WTC11 (cell line): ENCODE measurements around the gene MRC2. TPM values are rescaled to one million over a fixed set of nuclear protein-coding genes. Genes with fewer than 3 reads are reported as not detected.

ENCODE experiments used
- ATAC-seq: fragments of 200-7000 bp; cut with Tn5 transposase; 2 replicates; pipeline ENCODE4 v1.10.0; 2021; ENCODE audit warnings: mild to moderate bottlenecking, moderate library complexity
- CTCF ChIA-PET: fragments of 300-600 bp; sonication (Branson Sonifier 250); formaldehyde crosslinking; loops from one replicate; lab custom pipeline; 2021; ENCODE audit warnings: antibody characterized with exemption; lab: Charles Lee
- POLR2A ChIA-PET: fragments of 350-600 bp; sonication (Branson Sonifier 250); formaldehyde crosslinking; loops from one replicate; lab custom pipeline; 2021; ENCODE audit warnings: antibody characterized with exemption; lab: Charles Lee
- DNase-seq: peaks from one replicate; pipeline ENCODE4 v3.0.0; 2021; ENCODE audit warnings: low spot score
- H3K27ac Mint-ChIP-seq: 2 replicates; pipeline ENCODE4 v1.8.0; 2021; ENCODE audit warnings: mixed read lengths
- H3K27me3 Mint-ChIP-seq: 2 replicates; pipeline ENCODE4 v1.8.0; 2021; ENCODE audit warnings: low read depth, mild to moderate bottlenecking, moderate library complexity, mixed read lengths
- H3K36me3 Mint-ChIP-seq: 2 replicates; pipeline ENCODE4 v1.8.0; 2021; ENCODE audit warnings: mixed read lengths
- H3K4me1 Mint-ChIP-seq: 2 replicates; pipeline ENCODE4 v1.8.0; 2022; ENCODE audit warnings: mixed read lengths
- H3K4me3 Mint-ChIP-seq: 2 replicates; pipeline ENCODE4 v1.8.0; 2021; ENCODE audit warnings: mild to moderate bottlenecking, moderate library complexity, mixed read lengths
- H3K9me3 Mint-ChIP-seq: 2 replicates; pipeline ENCODE4 v1.8.0; 2021; ENCODE audit warnings: mixed read lengths
- ATF6 ChIP-seq: sonication (generic); formaldehyde crosslinking; IDR thresholded peaks from 2 replicates; pipeline ENCODE4 v1.8.1; 2023; ENCODE audit warnings: mild to moderate bottlenecking, missing genetic modification reagents
- E2F1 ChIP-seq: sonication (generic); formaldehyde crosslinking; IDR thresholded peaks from 2 replicates; pipeline ENCODE4 v1.8.0; 2022; ENCODE audit warnings: mild to moderate bottlenecking, missing genetic modification reagents
- ERG ChIP-seq: fragments of 250-450 bp; sonication (Bioruptor Pico); IDR thresholded peaks from 2 replicates; pipeline ENCODE4 v1.8.0; 2021; ENCODE audit warnings: mild to moderate bottlenecking
- GRHL2 ChIP-seq: fragments of 250-450 bp; sonication (Bioruptor Pico); IDR thresholded peaks from 2 replicates; pipeline ENCODE4 v1.8.0; 2022; ENCODE audit warnings: mild to moderate bottlenecking, moderate library complexity; ENCODE audit not compliant: insufficient replicate concordance, severe bottlenecking
- GTF2I ChIP-seq: fragments of 250-450 bp; sonication (Bioruptor Pico); conservative IDR thresholded peaks from 2 replicates; pipeline ENCODE4 v1.4.0; 2021; ENCODE audit warnings: mild to moderate bottlenecking
- HMGXB4 ChIP-seq: sonication (generic); formaldehyde crosslinking; IDR thresholded peaks from 2 replicates; pipeline ENCODE4 v1.8.1; 2023; ENCODE audit warnings: mild to moderate bottlenecking, moderate library complexity, missing genetic modification reagents
- IRF2 ChIP-seq: sonication (generic); formaldehyde crosslinking; IDR thresholded peaks from 2 replicates; pipeline ENCODE4 v1.8.0; 2022; ENCODE audit warnings: low read depth, missing genetic modification reagents, borderline replicate concordance
- KAT7 ChIP-seq: sonication (generic); formaldehyde crosslinking; IDR thresholded peaks from 2 replicates; pipeline ENCODE4 v1.8.1; 2023; ENCODE audit warnings: missing genetic modification reagents, mild to moderate bottlenecking, borderline replicate concordance
- NFATC4 ChIP-seq: fragments of 250-450 bp; sonication (Bioruptor Pico); IDR thresholded peaks from 2 replicates; pipeline ENCODE4 v1.9.0; 2021; ENCODE audit warnings: mild to moderate bottlenecking
- NFYB ChIP-seq: sonication (generic); formaldehyde crosslinking; conservative IDR thresholded peaks from 2 replicates; pipeline ENCODE4 v1.8.0; 2022; ENCODE audit warnings: low read depth, missing genetic modification reagents
- NR2C2 ChIP-seq: sonication (generic); formaldehyde crosslinking; IDR thresholded peaks from 2 replicates; pipeline ENCODE4 v1.8.0; 2022; ENCODE audit warnings: mild to moderate bottlenecking, missing genetic modification reagents
- OVOL2 ChIP-seq: fragments of 250-450 bp; sonication (Bioruptor Pico); IDR thresholded peaks from 2 replicates; pipeline ENCODE4 v1.9.0; 2021; ENCODE audit warnings: mild to moderate bottlenecking, borderline replicate concordance
- SMAD3 ChIP-seq: sonication (generic); formaldehyde crosslinking; IDR thresholded peaks from 2 replicates; pipeline ENCODE4 v1.8.0; 2022; ENCODE audit warnings: missing genetic modification reagents, mild to moderate bottlenecking, borderline replicate concordance
- TEAD1 ChIP-seq: sonication (generic); formaldehyde crosslinking; IDR thresholded peaks from 2 replicates; pipeline ENCODE4 v1.8.0; 2022; ENCODE audit warnings: mild to moderate bottlenecking, missing genetic modification reagents
- ZBTB21 ChIP-seq: sonication (generic); formaldehyde crosslinking; IDR thresholded peaks from 2 replicates; pipeline ENCODE4 v1.8.1; 2023; ENCODE audit warnings: mild to moderate bottlenecking, missing genetic modification reagents, borderline replicate concordance
- ZNF263 ChIP-seq: sonication (generic); formaldehyde crosslinking; IDR thresholded peaks from 2 replicates; pipeline ENCODE4 v1.8.1; 2022; ENCODE audit warnings: low read depth, mild to moderate bottlenecking, moderate library complexity, missing genetic modification reagents
- ZNF317 ChIP-seq: sonication (generic); formaldehyde crosslinking; IDR thresholded peaks from 2 replicates; pipeline ENCODE4 v1.8.1; 2023; ENCODE audit warnings: low read depth, mild to moderate bottlenecking, moderate library complexity, missing genetic modification reagents, borderline replicate concordance
- total RNA-seq: library from RNA; stranded (reverse); gene quantifications from 3 replicates; pipeline ENCODE4 v1.2.3, GENCODE V29; 2021
- TF ChIP-seq, protein P1 (sequence below): sonication (generic); formaldehyde crosslinking; IDR thresholded peaks from 2 replicates; pipeline ENCODE4 v1.8.1; 2022; ENCODE audit warnings: mild to moderate bottlenecking, moderate library complexity, missing genetic modification reagents
- TF ChIP-seq, protein P2 (sequence below): sonication (generic); formaldehyde crosslinking; IDR thresholded peaks from 2 replicates; pipeline ENCODE4 v1.8.1; 2023; ENCODE audit warnings: mild to moderate bottlenecking, missing genetic modification reagents, moderate library complexity
- TF ChIP-seq, protein P3 (sequence below): sonication (generic); formaldehyde crosslinking; conservative IDR thresholded peaks from 2 replicates; pipeline ENCODE4 v1.8.1; 2022; ENCODE audit warnings: mild to moderate bottlenecking, missing genetic modification reagents

The MRC2 gene
- total RNA-seq, 1 experiment from 2014 or later = 35.3 TPM

DNA sequence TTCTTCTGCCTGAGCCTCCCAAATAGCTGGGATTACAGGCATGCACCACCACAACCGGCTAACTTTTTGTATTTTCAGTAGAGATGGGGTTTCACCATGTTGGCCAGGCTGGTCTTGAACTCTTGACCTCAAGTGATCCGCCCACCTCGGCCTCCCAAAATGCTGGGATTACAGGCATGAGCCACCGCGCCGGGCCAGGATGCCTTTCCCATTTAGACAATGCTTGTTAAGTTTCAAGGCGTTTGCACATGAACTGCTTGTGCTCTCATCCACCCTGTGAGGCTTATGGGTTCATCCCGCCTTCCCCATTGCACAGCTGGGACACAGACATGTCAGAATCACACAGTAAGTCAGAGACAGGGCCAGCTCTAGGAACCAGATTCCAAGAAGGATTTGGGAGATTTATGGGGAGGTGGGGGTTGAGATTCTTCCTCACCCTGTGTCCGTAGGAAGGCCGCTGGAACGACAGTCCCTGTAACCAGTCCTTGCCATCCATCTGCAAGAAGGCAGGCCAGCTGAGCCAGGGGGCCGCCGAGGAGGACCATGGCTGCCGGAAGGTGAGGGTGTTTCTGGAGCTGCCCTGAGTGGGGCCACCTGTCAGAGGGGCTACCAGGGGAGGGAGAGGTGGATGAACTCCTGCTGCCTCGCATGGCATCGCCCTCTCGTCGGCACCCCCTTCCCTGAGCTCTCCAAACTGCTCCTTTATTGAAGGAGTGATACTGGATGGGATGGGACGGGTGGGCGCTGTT lies 46.3 kb downstream of the MRC2 start:
- H3K27ac Mint-ChIP-seq = no peak overlapping the region

GRCh38 chr17:62674363-62674739 lies 46.9 kb downstream of the MRC2 start:
- no peaks in the 10 kb centered on the region for H3K27me3 Mint-ChIP-seq
- POLR2A ChIA-PET = interaction anchor here (0.7 kb wide), 1 partner anchor 19 kb away, joined by 6 read pairs; no protein-coding TSS in a partner anchor
- TF ChIP-seq, protein P1, sequence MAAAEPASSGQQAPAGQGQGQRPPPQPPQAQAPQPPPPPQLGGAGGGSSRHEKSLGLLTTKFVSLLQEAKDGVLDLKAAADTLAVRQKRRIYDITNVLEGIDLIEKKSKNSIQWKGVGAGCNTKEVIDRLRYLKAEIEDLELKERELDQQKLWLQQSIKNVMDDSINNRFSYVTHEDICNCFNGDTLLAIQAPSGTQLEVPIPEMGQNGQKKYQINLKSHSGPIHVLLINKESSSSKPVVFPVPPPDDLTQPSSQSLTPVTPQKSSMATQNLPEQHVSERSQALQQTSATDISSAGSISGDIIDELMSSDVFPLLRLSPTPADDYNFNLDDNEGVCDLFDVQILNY (CRISPR knock-in tag) = no peak
- no peak for TF ChIP-seq HMGXB4 (CRISPR knock-in tag)
- no peak for TF ChIP-seq IRF2
- TF ChIP-seq, protein P2, sequence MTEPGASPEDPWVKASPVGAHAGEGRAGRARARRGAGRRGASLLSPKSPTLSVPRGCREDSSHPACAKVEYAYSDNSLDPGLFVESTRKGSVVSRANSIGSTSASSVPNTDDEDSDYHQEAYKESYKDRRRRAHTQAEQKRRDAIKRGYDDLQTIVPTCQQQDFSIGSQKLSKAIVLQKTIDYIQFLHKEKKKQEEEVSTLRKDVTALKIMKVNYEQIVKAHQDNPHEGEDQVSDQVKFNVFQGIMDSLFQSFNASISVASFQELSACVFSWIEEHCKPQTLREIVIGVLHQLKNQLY (CRISPR knock-in tag) = no peak
- TF ChIP-seq ERG (CRISPR knock-in tag) = no peak
- no peak for TF ChIP-seq ZBTB21 (CRISPR knock-in tag)
- TF ChIP-seq GRHL2 (CRISPR knock-in tag) = no peak
- TF ChIP-seq, all 79 proteins: peak for 0
- no peak for ATAC-seq
- Mint-ChIP-seq H3K27ac (no peak overlapping the region), H3K4me1 (peaks cover 5% of the 10 kb centered on the region; the same call in 1 of the 2 replicates), H3K9me3 (no peaks in the 10 kb centered on the region), H3K36me3 (no peaks in the 10 kb centered on the region), H3K4me3 (no peak overlapping the region)
- DNase-seq = no peak
- CTCF ChIA-PET = no interaction called here

More for the DNA sequence above, 46.3 kb downstream of the MRC2 start:
- no peaks in the 10 kb centered on the region for H3K36me3 Mint-ChIP-seq
- ATAC-seq (no peak), DNase-seq (no peak)
- H3K4me1 Mint-ChIP-seq = peaks cover 5% of the 10 kb centered on the region; the same call in 1 of the 2 replicates
- no peaks in the 10 kb centered on the region for H3K9me3 Mint-ChIP-seq
- ChIA-PET CTCF (interaction anchor here (0.9 to 2.7 kb wide), 2 partner anchors 16 to 19 kb away, joined by 4 to 15 read pairs; no protein-coding TSS in a partner anchor), POLR2A (interaction anchor here (0.7 kb wide), 1 partner anchor 40 kb away, joined by 4 read pairs; no protein-coding TSS in a partner anchor)
- H3K4me3 Mint-ChIP-seq = no peak overlapping the region
- TF ChIP-seq GTF2I (CRISPR knock-in tag) (no peak), SMAD3 (no peak), ZNF317 (CRISPR knock-in tag) (no peak), ZNF263 (CRISPR knock-in tag) (no peak), E2F1 (CRISPR knock-in tag) (no peak), NFATC4 (CRISPR knock-in tag) (no peak), OVOL2 (CRISPR knock-in tag) (no peak), NFYB (no peak)
- no peaks in the 10 kb centered on the region for H3K27me3 Mint-ChIP-seq

- no peaks in the 10 kb centered on the region for H3K9me3 Mint-ChIP-seq
- H3K27me3 Mint-ChIP-seq = no peaks in the 10 kb centered on the region
- ATAC-seq = no peak
- no peak for DNase-seq
- peaks cover 5% of the 10 kb centered on the region; the same call in 1 of the 2 replicates for H3K4me1 Mint-ChIP-seq
- H3K36me3 Mint-ChIP-seq = no peaks in the 10 kb centered on the region
- ChIA-PET POLR2A (interaction anchor here (0.7 kb wide), 1 partner anchor 19 kb away, joined by 6 read pairs; no protein-coding TSS in a partner anchor), CTCF (no interaction called here)
- no peak overlapping the region for H3K4me3 Mint-ChIP-seq
- H3K27ac Mint-ChIP-seq = no peak overlapping the region
- TF ChIP-seq NFATC4 (CRISPR knock-in tag) (no peak), TEAD1 (CRISPR knock-in tag) (no peak), KAT7 (no peak), ATF6 (CRISPR knock-in tag) (no peak), NR2C2 (CRISPR knock-in tag) (no peak)
- TF ChIP-seq, protein P2 (CRISPR knock-in tag) = no peak
- TF ChIP-seq, protein P3, sequence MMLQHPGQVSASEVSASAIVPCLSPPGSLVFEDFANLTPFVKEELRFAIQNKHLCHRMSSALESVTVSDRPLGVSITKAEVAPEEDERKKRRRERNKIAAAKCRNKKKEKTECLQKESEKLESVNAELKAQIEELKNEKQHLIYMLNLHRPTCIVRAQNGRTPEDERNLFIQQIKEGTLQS (CRISPR knock-in tag) = no peak
Measured at GRCh38 chr17:62674841-62675240, 47.4 kb downstream of the MRC2 start.
